ENCODE data around the gene STBD1.

DNA sequence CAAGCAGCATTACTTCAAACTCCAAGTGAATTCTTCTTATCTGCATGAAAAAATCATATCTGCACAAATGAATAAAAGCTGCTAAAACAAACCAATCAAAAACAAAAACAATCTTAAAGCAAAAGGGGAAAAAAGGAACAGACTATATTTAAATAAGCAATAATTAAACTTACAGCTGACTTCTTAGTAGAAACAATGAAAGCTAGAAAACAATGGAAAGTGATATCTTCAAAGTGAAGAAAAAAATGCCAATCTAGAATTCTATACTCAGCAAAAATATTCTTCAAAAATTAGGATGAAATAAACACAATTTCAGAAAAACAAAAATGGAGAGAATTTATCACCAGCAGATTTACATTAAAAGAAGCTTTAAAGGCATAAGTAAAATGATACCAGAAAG is 20.0 kb downstream of the STBD1 start:
- no peak for TF ChIP-seq CREB1 (IDR thresholded peaks at IDR 0.05; ENCODE audit: low read depth)
- TF ChIP-seq, protein P1, sequence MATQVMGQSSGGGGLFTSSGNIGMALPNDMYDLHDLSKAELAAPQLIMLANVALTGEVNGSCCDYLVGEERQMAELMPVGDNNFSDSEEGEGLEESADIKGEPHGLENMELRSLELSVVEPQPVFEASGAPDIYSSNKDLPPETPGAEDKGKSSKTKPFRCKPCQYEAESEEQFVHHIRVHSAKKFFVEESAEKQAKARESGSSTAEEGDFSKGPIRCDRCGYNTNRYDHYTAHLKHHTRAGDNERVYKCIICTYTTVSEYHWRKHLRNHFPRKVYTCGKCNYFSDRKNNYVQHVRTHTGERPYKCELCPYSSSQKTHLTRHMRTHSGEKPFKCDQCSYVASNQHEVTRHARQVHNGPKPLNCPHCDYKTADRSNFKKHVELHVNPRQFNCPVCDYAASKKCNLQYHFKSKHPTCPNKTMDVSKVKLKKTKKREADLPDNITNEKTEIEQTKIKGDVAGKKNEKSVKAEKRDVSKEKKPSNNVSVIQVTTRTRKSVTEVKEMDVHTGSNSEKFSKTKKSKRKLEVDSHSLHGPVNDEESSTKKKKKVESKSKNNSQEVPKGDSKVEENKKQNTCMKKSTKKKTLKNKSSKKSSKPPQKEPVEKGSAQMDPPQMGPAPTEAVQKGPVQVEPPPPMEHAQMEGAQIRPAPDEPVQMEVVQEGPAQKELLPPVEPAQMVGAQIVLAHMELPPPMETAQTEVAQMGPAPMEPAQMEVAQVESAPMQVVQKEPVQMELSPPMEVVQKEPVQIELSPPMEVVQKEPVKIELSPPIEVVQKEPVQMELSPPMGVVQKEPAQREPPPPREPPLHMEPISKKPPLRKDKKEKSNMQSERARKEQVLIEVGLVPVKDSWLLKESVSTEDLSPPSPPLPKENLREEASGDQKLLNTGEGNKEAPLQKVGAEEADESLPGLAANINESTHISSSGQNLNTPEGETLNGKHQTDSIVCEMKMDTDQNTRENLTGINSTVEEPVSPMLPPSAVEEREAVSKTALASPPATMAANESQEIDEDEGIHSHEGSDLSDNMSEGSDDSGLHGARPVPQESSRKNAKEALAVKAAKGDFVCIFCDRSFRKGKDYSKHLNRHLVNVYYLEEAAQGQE (IDR thresholded peaks at IDR 0.05; ENCODE audit: low read depth) = no peak
- TF ChIP-seq CEBPB (IDR thresholded peaks at IDR 0.05) = no peak
